Measurements from ENCODE around the gene LIPI.
"Not testable (repeated sequence)": the region's sequence is repeated elsewhere in the genome, so short reads cannot be mapped to it uniquely, and the experiment has no call there.

Gene LIPI

GRCh38 chr21:14070049-14070893 lies 140.5 kb downstream of the LIPI start:
- Histone ChIP-seq H3K4me2 (ENCODE audit: low read length) (no peak overlapping the region), H3K27ac (ENCODE audit: low read depth, low read length, poor library complexity, severe bottlenecking) (no peak overlapping the region), H3K4me1 (ENCODE audit: insufficient read depth, low read length, severe bottlenecking) (no peaks in the 10 kb centered on the region), H3K79me2 (ENCODE audit: insufficient read depth, low read length) (0 out of 2 replicates have a peak, but pooled peaks cover under 1% of the 10 kb centered on the region), H3F3A (ENCODE audit: insufficient read depth, low read length) (no peaks in the 10 kb centered on the region), H2AFZ (ENCODE audit: low read length) (no peak overlapping the region), H3K4me3 (ENCODE audit: low read depth, low read length, poor library complexity, severe bottlenecking) (no peak overlapping the region), H3K9ac (ENCODE audit: low read length) (no peak overlapping the region), H3K27me3 (ENCODE audit: insufficient read depth, low read length) (no peaks in the 10 kb centered on the region), H4K20me1 (ENCODE audit: insufficient read depth, low read length) (no peaks in the 10 kb centered on the region), H3K36me3 (ENCODE audit: insufficient read depth, low read length) (no peaks in the 10 kb centered on the region), H3K9me2 (ENCODE audit: low read depth, low read length) (no peaks in the 10 kb centered on the region), H3K9me3 (ENCODE audit: low read length) (no peaks in the 10 kb centered on the region)
- TF ChIP-seq EZH2 (IDR thresholded peaks at IDR 0.05; ENCODE audit: borderline replicate concordance, low read length): no peak
- TF ChIP-seq, protein P1, sequence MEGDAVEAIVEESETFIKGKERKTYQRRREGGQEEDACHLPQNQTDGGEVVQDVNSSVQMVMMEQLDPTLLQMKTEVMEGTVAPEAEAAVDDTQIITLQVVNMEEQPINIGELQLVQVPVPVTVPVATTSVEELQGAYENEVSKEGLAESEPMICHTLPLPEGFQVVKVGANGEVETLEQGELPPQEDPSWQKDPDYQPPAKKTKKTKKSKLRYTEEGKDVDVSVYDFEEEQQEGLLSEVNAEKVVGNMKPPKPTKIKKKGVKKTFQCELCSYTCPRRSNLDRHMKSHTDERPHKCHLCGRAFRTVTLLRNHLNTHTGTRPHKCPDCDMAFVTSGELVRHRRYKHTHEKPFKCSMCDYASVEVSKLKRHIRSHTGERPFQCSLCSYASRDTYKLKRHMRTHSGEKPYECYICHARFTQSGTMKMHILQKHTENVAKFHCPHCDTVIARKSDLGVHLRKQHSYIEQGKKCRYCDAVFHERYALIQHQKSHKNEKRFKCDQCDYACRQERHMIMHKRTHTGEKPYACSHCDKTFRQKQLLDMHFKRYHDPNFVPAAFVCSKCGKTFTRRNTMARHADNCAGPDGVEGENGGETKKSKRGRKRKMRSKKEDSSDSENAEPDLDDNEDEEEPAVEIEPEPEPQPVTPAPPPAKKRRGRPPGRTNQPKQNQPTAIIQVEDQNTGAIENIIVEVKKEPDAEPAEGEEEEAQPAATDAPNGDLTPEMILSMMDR (IDR thresholded peaks at IDR 0.05; ENCODE audit: low read length): no peak

DNA sequence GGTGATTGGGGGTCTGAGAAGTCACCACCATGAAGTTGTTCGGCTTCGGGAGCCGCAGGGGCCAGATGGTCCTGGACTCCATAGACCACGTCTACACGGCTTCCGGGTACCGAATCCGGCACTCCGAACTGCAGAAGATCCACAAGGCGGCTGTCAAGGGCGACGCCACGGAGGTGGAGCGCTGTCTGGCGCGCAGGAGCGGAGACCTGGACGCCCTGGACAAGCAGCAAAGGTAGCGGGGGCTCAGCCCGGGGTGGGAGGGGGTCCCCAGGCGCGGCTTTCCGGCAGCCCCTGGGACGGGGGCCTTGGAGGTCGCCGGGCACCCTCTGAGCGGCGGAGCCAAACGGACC lies 146.5 kb downstream of the LIPI start:
- peak overlapping the region; percentile 81 for H3K9ac ChIP-seq (ENCODE audit: low read length)

GRCh38 chr21:14063620-14064295 lies 147.0 kb downstream of the LIPI start:
- peak overlapping the region; percentile 76 for H3K4me3 ChIP-seq (ENCODE audit: low read depth, low read length, poor library complexity, severe bottlenecking)
- not testable (repeated sequence) for H3F3A ChIP-seq (ENCODE audit: insufficient read depth, low read length); H3K4me1 ChIP-seq (ENCODE audit: insufficient read depth, low read length, severe bottlenecking); H3K27me3 ChIP-seq (ENCODE audit: insufficient read depth, low read length); H3K79me2 ChIP-seq (ENCODE audit: insufficient read depth, low read length); H2AFZ ChIP-seq (ENCODE audit: low read length); H3K9me3 ChIP-seq (ENCODE audit: low read length); H3K27ac ChIP-seq (ENCODE audit: low read depth, low read length, poor library complexity, severe bottlenecking); H4K20me1 ChIP-seq (ENCODE audit: insufficient read depth, low read length); H3K9me2 ChIP-seq (ENCODE audit: low read depth, low read length); H3K36me3 ChIP-seq (ENCODE audit: insufficient read depth, low read length)
- H3K4me2 ChIP-seq (ENCODE audit: low read length): peak overlapping the region; percentile 68
- TF ChIP-seq, protein P1 (IDR thresholded peaks at IDR 0.05; ENCODE audit: low read length): peak; percentile 22; the same call in 1 of the 2 replicates
- peak overlapping the region; percentile 81 for H3K9ac ChIP-seq (ENCODE audit: low read length)

More for the DNA sequence above, 146.5 kb downstream of the LIPI start:
- Histone ChIP-seq H3K4me3 (ENCODE audit: low read depth, low read length, poor library complexity, severe bottlenecking) (peak overlapping the region; percentile 76), H4K20me1 (ENCODE audit: insufficient read depth, low read length) (no peaks in the 10 kb centered on the region), H3K4me1 (ENCODE audit: insufficient read depth, low read length, severe bottlenecking) (no peaks in the 10 kb centered on the region), H3F3A (ENCODE audit: insufficient read depth, low read length) (no peaks in the 10 kb centered on the region), H3K9me2 (ENCODE audit: low read depth, low read length) (no peaks in the 10 kb centered on the region), H2AFZ (ENCODE audit: low read length) (no peak overlapping the region), H3K36me3 (ENCODE audit: insufficient read depth, low read length) (no peaks in the 10 kb centered on the region), H3K27ac (ENCODE audit: low read depth, low read length, poor library complexity, severe bottlenecking) (no peak overlapping the region), H3K27me3 (ENCODE audit: insufficient read depth, low read length) (no peaks in the 10 kb centered on the region), H3K4me2 (ENCODE audit: low read length) (peak overlapping the region; percentile 68), H3K79me2 (ENCODE audit: insufficient read depth, low read length) (peaks cover 10% of the 10 kb centered on the region; the same call in 1 of the 2 replicates), H3K9me3 (ENCODE audit: low read length) (no peaks in the 10 kb centered on the region)
- TF ChIP-seq, protein P1 (IDR thresholded peaks at IDR 0.05; ENCODE audit: low read length): no peak

DNA sequence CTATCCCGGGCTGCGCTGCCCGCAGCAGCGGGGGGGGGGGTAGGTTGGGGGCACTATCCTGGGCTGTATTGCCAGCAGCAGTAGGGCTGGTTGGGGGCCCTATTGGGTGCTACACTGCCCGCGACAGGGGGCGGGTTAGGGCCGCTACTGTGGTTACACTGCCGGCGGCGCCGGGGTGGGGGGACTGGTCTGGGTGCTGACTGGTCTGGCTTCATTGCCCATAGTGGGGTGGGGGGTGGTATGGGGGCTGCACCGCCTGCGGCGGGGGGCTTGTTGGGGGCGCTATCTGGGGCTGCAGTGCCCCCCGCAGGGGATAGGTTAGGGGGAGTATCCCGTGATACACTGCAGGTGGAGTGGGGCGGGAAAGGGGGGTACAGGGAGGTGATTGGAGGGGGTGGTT lies 148.1 kb downstream of the LIPI start:
- not testable (repeated sequence) for H3K9me3 ChIP-seq (ENCODE audit: low read length); H3K4me2 ChIP-seq (ENCODE audit: low read length); H3K4me3 ChIP-seq (ENCODE audit: low read depth, low read length, poor library complexity, severe bottlenecking); H2AFZ ChIP-seq (ENCODE audit: low read length); H3K79me2 ChIP-seq (ENCODE audit: insufficient read depth, low read length); H4K20me1 ChIP-seq (ENCODE audit: insufficient read depth, low read length); H3K4me1 ChIP-seq (ENCODE audit: insufficient read depth, low read length, severe bottlenecking); H3K27ac ChIP-seq (ENCODE audit: low read depth, low read length, poor library complexity, severe bottlenecking); H3K36me3 ChIP-seq (ENCODE audit: insufficient read depth, low read length); H3K9me2 ChIP-seq (ENCODE audit: low read depth, low read length); H3K27me3 ChIP-seq (ENCODE audit: insufficient read depth, low read length); H3F3A ChIP-seq (ENCODE audit: insufficient read depth, low read length); H3K9ac ChIP-seq (ENCODE audit: low read length)

GRCh38 chr21:14061820-14062219 lies 148.9 kb downstream of the LIPI start:
- H3K27ac ChIP-seq (ENCODE audit: low read depth, low read length, poor library complexity, severe bottlenecking); H3K27me3 ChIP-seq (ENCODE audit: insufficient read depth, low read length); H3K4me1 ChIP-seq (ENCODE audit: insufficient read depth, low read length, severe bottlenecking); H3F3A ChIP-seq (ENCODE audit: insufficient read depth, low read length); H3K4me2 ChIP-seq (ENCODE audit: low read length); H3K4me3 ChIP-seq (ENCODE audit: low read depth, low read length, poor library complexity, severe bottlenecking); H3K36me3 ChIP-seq (ENCODE audit: insufficient read depth, low read length); H2AFZ ChIP-seq (ENCODE audit: low read length); H3K9me3 ChIP-seq (ENCODE audit: low read length); H3K9ac ChIP-seq (ENCODE audit: low read length); H3K79me2 ChIP-seq (ENCODE audit: insufficient read depth, low read length); H3K9me2 ChIP-seq (ENCODE audit: low read depth, low read length); H4K20me1 ChIP-seq (ENCODE audit: insufficient read depth, low read length): not testable (repeated sequence)

Measured in OCI-LY1 (cell line).